Measurements from ENCODE around the gene ALPL. TPM values are rescaled to one million over a fixed set of nuclear protein-coding genes. Genes with fewer than 3 reads are reported as not detected.

ALPL gene
- total RNA-seq, 2 donors from 2014 or later: 3.7 to 7.8 TPM

DNA sequence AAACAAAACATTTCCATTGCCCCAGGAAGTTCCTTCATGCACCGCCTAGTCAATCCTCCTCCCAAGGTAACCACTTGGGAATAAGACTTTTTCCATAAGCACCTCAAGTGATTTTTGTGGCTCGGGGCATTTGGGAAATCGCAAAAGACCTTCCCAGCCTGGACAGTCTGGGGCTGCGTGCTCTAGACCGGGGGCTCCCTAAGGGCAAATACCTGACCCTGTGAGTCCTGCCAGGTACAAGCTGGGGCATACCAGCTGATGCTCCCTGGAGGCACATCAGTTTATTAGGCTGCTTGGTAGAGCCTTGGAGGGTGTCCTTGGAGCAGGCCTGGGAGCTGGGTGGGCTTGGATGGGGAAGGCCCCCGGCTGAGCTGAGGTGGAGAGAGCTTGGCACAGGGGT is 34.4 kb downstream of the ALPL start:
- ATAC-seq (ENCODE audit: insufficient number of reproducible peaks, low FRiP score, low read depth) (no peak), DNase-seq (ENCODE audit: low spot score) (no peak)
- Histone ChIP-seq H3K27ac (no peak overlapping the region), H3K36me3 (no peaks in the 10 kb centered on the region), H3K4me3 (no peak overlapping the region), H3K9me3 (no peaks in the 10 kb centered on the region), H3K4me1 (ENCODE audit: control insufficient read depth in 1 of 2, low read depth in 2 of 2) (no peaks in the 10 kb centered on the region), H3K27me3 (replicated peaks; ENCODE audit: insufficient read depth) (no peaks in the 10 kb centered on the region)
- TF ChIP-seq CTCF (IDR thresholded peaks at IDR 0.05): no peak

DNA sequence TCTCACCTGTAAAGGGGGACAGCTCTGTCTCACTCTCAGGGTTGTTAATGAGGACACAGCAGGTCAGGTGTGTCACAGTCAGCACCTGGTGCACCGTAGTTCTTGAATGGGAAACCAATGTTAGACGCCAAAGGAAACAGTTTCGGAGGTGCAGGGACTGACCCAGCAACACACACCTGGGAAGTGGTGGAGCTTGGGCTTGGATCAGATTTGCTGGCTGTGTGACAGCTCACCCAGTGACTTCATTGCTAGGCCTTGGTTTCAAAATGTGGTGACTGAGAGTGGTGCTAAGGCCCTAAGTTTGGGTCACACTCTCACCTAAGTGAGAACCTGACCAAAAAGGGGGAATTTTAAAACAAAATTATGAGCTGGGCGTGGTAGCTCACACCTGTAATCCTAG is 34.9 kb downstream of the ALPL start:
- DNase-seq (ENCODE audit: low spot score) (no peak), ATAC-seq (ENCODE audit: insufficient number of reproducible peaks, low FRiP score, low read depth) (no peak)
- H3K4me3 ChIP-seq: no peak overlapping the region
- no peaks in the 10 kb centered on the region for H3K9me3 ChIP-seq
- no peaks in the 10 kb centered on the region for H3K4me1 ChIP-seq (ENCODE audit: control insufficient read depth in 1 of 2, low read depth in 2 of 2)
- H3K27ac ChIP-seq: no peak overlapping the region
- H3K36me3 ChIP-seq: no peaks in the 10 kb centered on the region
- H3K27me3 ChIP-seq (replicated peaks; ENCODE audit: insufficient read depth): no peaks in the 10 kb centered on the region
- TF ChIP-seq CTCF (IDR thresholded peaks at IDR 0.05): no peak

DNA sequence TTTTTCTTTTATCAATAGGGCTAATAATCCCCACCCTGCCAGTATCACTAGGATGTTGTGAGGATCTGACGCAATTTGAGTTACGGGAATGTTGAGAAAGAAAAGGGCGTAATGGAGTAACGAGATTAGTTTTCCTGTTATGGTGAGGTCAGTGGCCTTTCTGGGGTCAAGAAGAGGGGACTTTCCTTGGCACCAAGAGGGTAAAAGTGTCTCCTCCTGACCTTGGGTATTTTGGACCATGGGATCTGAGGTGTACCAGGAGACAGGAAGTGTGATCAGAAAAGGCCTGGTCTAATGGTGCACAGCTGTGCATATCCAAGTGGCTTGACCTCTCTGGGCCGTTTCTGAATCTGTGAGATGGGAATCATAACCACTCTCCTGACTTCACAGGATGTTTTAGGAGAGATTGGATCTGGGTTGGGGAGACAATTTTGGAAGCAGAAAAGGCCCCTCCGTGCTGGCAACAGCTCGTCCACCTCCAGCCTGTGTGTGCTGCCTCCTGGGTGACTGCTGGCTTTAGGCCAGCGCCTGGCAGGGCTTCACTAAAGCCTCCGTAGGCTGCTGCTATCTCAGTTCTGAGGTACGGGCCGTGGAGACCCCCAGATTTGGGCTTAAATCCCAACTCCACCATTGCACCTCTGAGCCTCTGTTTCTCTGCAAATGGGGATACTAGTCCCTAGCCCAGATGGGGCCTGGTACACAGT is 37.1 kb downstream of the ALPL start:
- H3K36me3 ChIP-seq: no peaks in the 10 kb centered on the region
- no peaks in the 10 kb centered on the region for H3K27me3 ChIP-seq (replicated peaks; ENCODE audit: insufficient read depth)
- H3K4me3 ChIP-seq: no peak overlapping the region
- TF ChIP-seq CTCF (IDR thresholded peaks at IDR 0.05): no peak
- no peak overlapping the region for H3K27ac ChIP-seq
- no peaks in the 10 kb centered on the region for H3K9me3 ChIP-seq
- H3K4me1 ChIP-seq (ENCODE audit: control insufficient read depth in 1 of 2, low read depth in 2 of 2): no peaks in the 10 kb centered on the region
- DNase-seq (ENCODE audit: low spot score) (no peak), ATAC-seq (ENCODE audit: insufficient number of reproducible peaks, low FRiP score, low read depth) (no peak)

GRCh38 chr1:21547876-21548275 is 38.7 kb downstream of the ALPL start:
- Histone ChIP-seq H3K4me3 (no peak overlapping the region), H3K27me3 (replicated peaks; ENCODE audit: insufficient read depth) (no peaks in the 10 kb centered on the region), H3K4me1 (ENCODE audit: control insufficient read depth in 1 of 2, low read depth in 2 of 2) (no peaks in the 10 kb centered on the region), H3K9me3 (no peaks in the 10 kb centered on the region), H3K36me3 (no peaks in the 10 kb centered on the region), H3K27ac (no peak overlapping the region)
- ATAC-seq (ENCODE audit: insufficient number of reproducible peaks, low FRiP score, low read depth) (no peak), DNase-seq (ENCODE audit: low spot score) (no peak)
- TF ChIP-seq CTCF (IDR thresholded peaks at IDR 0.05): no peak

DNA sequence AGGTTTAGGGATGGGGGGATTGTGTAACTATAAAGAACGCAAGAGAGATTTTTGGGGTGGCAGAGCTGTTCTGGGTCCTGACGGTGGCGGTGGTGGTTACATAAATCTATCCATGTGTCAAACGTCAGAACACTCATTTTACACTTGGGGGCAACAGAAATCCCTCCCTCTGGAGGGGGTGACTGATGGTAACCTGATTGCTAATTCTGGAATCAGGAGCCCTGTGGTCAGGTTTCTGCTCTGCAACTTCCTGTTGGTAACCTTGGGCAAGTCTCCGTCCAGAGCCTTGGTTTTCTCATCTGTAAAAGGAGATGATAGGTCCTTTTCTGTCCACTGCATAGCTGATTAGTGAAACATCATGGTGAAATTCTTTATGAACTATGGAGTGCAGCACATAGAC is 40.9 kb downstream of the ALPL start:
- no peak for TF ChIP-seq CTCF (IDR thresholded peaks at IDR 0.05)
- DNase-seq (ENCODE audit: low spot score): no peak
- Histone ChIP-seq H3K9me3 (no peaks in the 10 kb centered on the region), H3K36me3 (no peaks in the 10 kb centered on the region), H3K4me3 (no peak overlapping the region), H3K4me1 (ENCODE audit: control insufficient read depth in 1 of 2, low read depth in 2 of 2) (peaks cover 2 to 4% of the 10 kb centered on the region in 2 donors), H3K27me3 (replicated peaks; ENCODE audit: insufficient read depth) (no peaks in the 10 kb centered on the region), H3K27ac (no peak overlapping the region)
- no peak for ATAC-seq (ENCODE audit: insufficient number of reproducible peaks, low FRiP score, low read depth)
